ENCODE results near the gene FOXRED2.

The FOXRED2 gene

GRCh38 chr22:36512991-36513390 lies 6.2 kb upstream of the FOXRED2 start:
- no peak for DNase-seq

- no peak for DNase-seq
Observed at GRCh38 chr22:36512333-36512732, 5.5 kb upstream of the FOXRED2 start.

GRCh38 chr22:36510966-36511881 lies 4.4 kb upstream of the FOXRED2 start:
- DNase-seq, result peak; percentile 21 to 40

GRCh38 chr22:36510384-36510783 lies 3.5 kb upstream of the FOXRED2 start:
- no peak for DNase-seq

- DNase-seq, result no peak
Observed at GRCh38 chr22:36507518-36508010, 724 bp upstream of the FOXRED2 start.

GRCh38 chr22:36505998-36506635 lies 723 bp downstream of the FOXRED2 start:
- DNase-seq, result no peak

GRCh38 chr22:36497910-36498665 lies 8.8 kb downstream of the FOXRED2 start:
- no peak for DNase-seq

GRCh38 chr22:36493690-36494110 lies 13.1 kb downstream of the FOXRED2 start:
- DNase-seq, result no peak

GRCh38 chr22:36492109-36492508 lies 14.7 kb downstream of the FOXRED2 start:
- DNase-seq, result no peak

GRCh38 chr22:36491155-36491554 lies 15.7 kb downstream of the FOXRED2 start:
- no peak for DNase-seq

GRCh38 chr22:36486619-36487384 lies 20.0 kb downstream of the FOXRED2 start:
- DNase-seq, result peak; percentile 59 to 66

- DNase-seq, result peak; percentile 96 to 97
Observed at GRCh38 chr22:36481393-36482168, 25.3 kb downstream of the FOXRED2 start, which contains the start of gene TXN2. Gene TXN2, minus strand, starts transcription at chr22:36481640. Its CDS starts 803 bp downstream, at chr22:36480837.

GRCh38 chr22:36480941-36481392 lies 25.9 kb downstream of the FOXRED2 start:
- DNase-seq, result no peak

GRCh38 chr22:36478966-36479365 lies 27.9 kb downstream of the FOXRED2 start:
- no peak for DNase-seq

GRCh38 chr22:36475341-36475740 lies 31.5 kb downstream of the FOXRED2 start:
- no peak for DNase-seq

GRCh38 chr22:36472689-36473088 lies 34.2 kb downstream of the FOXRED2 start:
- no peak for DNase-seq

GRCh38 chr22:36471341-36471821 lies 35.5 kb downstream of the FOXRED2 start:
- no peak for DNase-seq

- no peak for DNase-seq
Observed at GRCh38 chr22:36470994-36471331, 35.9 kb downstream of the FOXRED2 start.

GRCh38 chr22:36470162-36470993 lies 36.5 kb downstream of the FOXRED2 start:
- peak; percentile 78 to 83 for DNase-seq

GRCh38 chr22:36469094-36469710 lies 37.6 kb downstream of the FOXRED2 start:
- no peak for DNase-seq
